ENCODE data around the gene TEAD1.
A peak's percentile ranks its signal among the peaks of the same experiment; 100 is the strongest.

TEAD1 gene

GRCh38 chr11:12794576-12795230 lies 120.5 kb downstream of the TEAD1 start:
- DNase-seq: no peak

- no peak for DNase-seq
Measured at GRCh38 chr11:12797996-12798395, 123.8 kb downstream of the TEAD1 start.

- no peak for DNase-seq
Measured at GRCh38 chr11:12798609-12799011, 124.4 kb downstream of the TEAD1 start.

GRCh38 chr11:12799334-12799835 lies 125.2 kb downstream of the TEAD1 start:
- no peak for DNase-seq

GRCh38 chr11:12800032-12800671 lies 125.9 kb downstream of the TEAD1 start:
- DNase-seq: no peak

GRCh38 chr11:12800871-12801270 lies 126.7 kb downstream of the TEAD1 start:
- DNase-seq: no peak

- no peak for DNase-seq
Measured at GRCh38 chr11:12801976-12802375, 127.8 kb downstream of the TEAD1 start.

- DNase-seq: no peak
Measured at GRCh38 chr11:12802418-12803085, 128.3 kb downstream of the TEAD1 start.

GRCh38 chr11:12803086-12803826 lies 129.0 kb downstream of the TEAD1 start:
- DNase-seq: no peak

GRCh38 chr11:12806113-12806512 lies 131.9 kb downstream of the TEAD1 start:
- no peak for DNase-seq

GRCh38 chr11:12807621-12808020 lies 133.4 kb downstream of the TEAD1 start:
- DNase-seq: no peak

GRCh38 chr11:12808519-12808918 lies 134.3 kb downstream of the TEAD1 start:
- DNase-seq: no peak

- DNase-seq: no peak
Measured at GRCh38 chr11:12809364-12809763, 135.1 kb downstream of the TEAD1 start.

GRCh38 chr11:12809864-12810567 lies 135.8 kb downstream of the TEAD1 start:
- no peak for DNase-seq

GRCh38 chr11:12810568-12810894 lies 136.3 kb downstream of the TEAD1 start:
- DNase-seq: no peak

- no peak for DNase-seq
Measured at GRCh38 chr11:12811861-12812260, 137.6 kb downstream of the TEAD1 start.

- DNase-seq: no peak
Measured at GRCh38 chr11:12812849-12813248, 138.6 kb downstream of the TEAD1 start.

- peak; percentile 45 for DNase-seq
Measured at GRCh38 chr11:12813371-12814225, 139.4 kb downstream of the TEAD1 start.

- no peak for DNase-seq
Measured at GRCh38 chr11:12815129-12815480, 140.9 kb downstream of the TEAD1 start.

- DNase-seq: no peak
Measured at GRCh38 chr11:12815931-12816494, 141.8 kb downstream of the TEAD1 start.

- DNase-seq: no peak
Measured at GRCh38 chr11:12817681-12818332, 143.6 kb downstream of the TEAD1 start.

Data from 8988T (cell line).